Measurements from ENCODE around the gene BTG1.
A peak's percentile ranks its signal among the peaks of the same experiment; 100 is the strongest.

Gene BTG1

DNA sequence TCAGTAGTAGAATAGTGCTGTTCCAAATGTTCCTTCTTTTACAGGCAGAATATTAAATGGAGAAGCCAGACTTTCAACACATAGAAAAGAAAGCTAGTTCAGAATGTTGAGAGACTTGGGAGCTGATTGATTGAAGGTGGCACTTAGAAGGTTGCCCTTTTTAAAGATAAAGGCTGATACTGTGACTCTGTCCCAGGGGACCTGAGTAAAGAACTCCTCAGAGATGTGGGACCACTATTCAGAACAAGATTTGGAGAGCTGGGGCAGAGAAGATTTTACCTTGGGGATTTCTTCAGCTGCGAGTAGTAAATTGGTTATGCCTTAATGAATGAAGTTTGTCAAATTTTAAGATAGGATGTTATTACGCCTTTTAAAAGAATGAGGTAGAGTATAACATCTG lies 21.4 kb upstream of the BTG1 start:
- no peak for DNase-seq
- no peaks in the 10 kb centered on the region for H3K36me3 ChIP-seq (ENCODE audit: control insufficient read depth in 4 of 4, insufficient read depth in 4 of 4, low read length in 3 of 4)
- 100% methylated on average over 1 of the region's 2 CpGs for WGBS (ENCODE audit: insufficient coverage)
- POLR2A ChIA-PET, result no interaction called here
- no peaks in the 10 kb centered on the region for H3K27me3 ChIP-seq (replicated peaks in 2 of 5; ENCODE audit: control insufficient read depth in 4 of 5, insufficient read depth in 5 of 5, low read length in 4 of 5)
- CTCF ChIA-PET, result no interaction called here
- no peaks in the 10 kb centered on the region for H3K9me3 ChIP-seq (ENCODE audit: control extremely low read depth in 1 of 5, control insufficient read depth in 4 of 5, insufficient read depth in 2 of 5, low read depth in 1 of 5, low read length in 4 of 5)
- H3K27ac ChIP-seq (ENCODE audit: insufficient read depth in 1 of 2, low read depth in 1 of 2, low read length in 2 of 2, poor library complexity in 1 of 2, severe bottlenecking in 2 of 2), result no peak overlapping the region
- H3K4me3 ChIP-seq (ENCODE audit: control insufficient read depth in 1 of 7, extremely low read depth in 1 of 7, insufficient read depth in 4 of 7, low read depth in 2 of 7, low read length in 6 of 7), result no peak overlapping the region
- peaks cover 0 to under 1% (median under 1%) of the 10 kb centered on the region in 4 experiments for H3K4me1 ChIP-seq (ENCODE audit: control extremely low read depth in 1 of 4, control insufficient read depth in 4 of 4, insufficient read depth in 4 of 4, low read length in 3 of 4)

- no peak for DNase-seq
- POLR2A ChIA-PET, result interaction anchor here (0.5 kb wide), 1 partner anchor 23 kb away, joined by 5 read pairs; no protein-coding TSS in a partner anchor
- Histone ChIP-seq H3K27ac (ENCODE audit: insufficient read depth in 1 of 2, low read depth in 1 of 2, low read length in 2 of 2, poor library complexity in 1 of 2, severe bottlenecking in 2 of 2) (no peak overlapping the region), H3K36me3 (ENCODE audit: control insufficient read depth in 4 of 4, insufficient read depth in 4 of 4, low read length in 3 of 4) (no peaks in the 10 kb centered on the region), H3K9me3 (ENCODE audit: control extremely low read depth in 1 of 5, control insufficient read depth in 4 of 5, insufficient read depth in 2 of 5, low read depth in 1 of 5, low read length in 4 of 5) (no peaks in the 10 kb centered on the region), H3K4me1 (ENCODE audit: control extremely low read depth in 1 of 4, control insufficient read depth in 4 of 4, insufficient read depth in 4 of 4, low read length in 3 of 4) (peaks cover 0 to under 1% (median 0%) of the 10 kb centered on the region in 4 experiments), H3K27me3 (replicated peaks in 2 of 5; ENCODE audit: control insufficient read depth in 4 of 5, insufficient read depth in 5 of 5, low read length in 4 of 5) (no peaks in the 10 kb centered on the region), H3K4me3 (ENCODE audit: control insufficient read depth in 1 of 7, extremely low read depth in 1 of 7, insufficient read depth in 4 of 7, low read depth in 2 of 7, low read length in 6 of 7) (no peak overlapping the region)
- CTCF ChIA-PET, result interaction anchor here (1.2 kb wide), 1 partner anchor 12 kb away, joined by 3 read pairs; no protein-coding TSS in a partner anchor
- WGBS (ENCODE audit: insufficient coverage), result no CpG with 5 or more reads among the region's 1 CpG
These were observed 19.1 kb upstream of the BTG1 start for GRCh38 chr12:92164712-92165111.

DNA sequence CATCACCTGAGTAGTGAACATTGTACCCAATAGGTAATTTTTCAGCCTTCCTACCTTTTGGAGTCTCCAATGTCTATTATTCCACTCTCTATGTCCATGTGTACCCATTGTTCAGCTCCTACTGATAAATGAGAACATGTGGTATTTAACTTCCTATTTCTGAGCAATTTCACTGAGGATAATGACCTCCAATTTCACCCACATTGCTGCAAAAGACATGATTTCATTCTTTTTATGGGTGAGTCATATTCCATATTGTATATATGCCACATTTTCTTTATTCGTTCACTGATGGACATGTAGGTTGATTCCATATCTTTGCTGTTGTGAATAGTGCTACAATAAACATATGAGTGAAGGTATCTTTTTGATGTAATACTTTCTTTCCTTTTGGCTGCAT lies 16.4 kb upstream of the BTG1 start:
- WGBS (ENCODE audit: insufficient coverage), result no CpG with 5 or more reads among the region's 1 CpG
- no peak for DNase-seq
- Histone ChIP-seq H3K27me3 (replicated peaks in 2 of 5; ENCODE audit: control insufficient read depth in 4 of 5, insufficient read depth in 5 of 5, low read length in 4 of 5) (no peaks in the 10 kb centered on the region), H3K4me1 (ENCODE audit: control extremely low read depth in 1 of 4, control insufficient read depth in 4 of 4, insufficient read depth in 4 of 4, low read length in 3 of 4) (peaks cover 9 to 22% (median 15%) of the 10 kb centered on the region in 4 experiments), H3K36me3 (ENCODE audit: control insufficient read depth in 4 of 4, insufficient read depth in 4 of 4, low read length in 3 of 4) (no peaks in the 10 kb centered on the region), H3K4me3 (ENCODE audit: control insufficient read depth in 1 of 7, extremely low read depth in 1 of 7, insufficient read depth in 4 of 7, low read depth in 2 of 7, low read length in 6 of 7) (no peak overlapping the region), H3K9me3 (ENCODE audit: control extremely low read depth in 1 of 5, control insufficient read depth in 4 of 5, insufficient read depth in 2 of 5, low read depth in 1 of 5, low read length in 4 of 5) (no peaks in the 10 kb centered on the region), H3K27ac (ENCODE audit: insufficient read depth in 1 of 2, low read depth in 1 of 2, low read length in 2 of 2, poor library complexity in 1 of 2, severe bottlenecking in 2 of 2) (no peak overlapping the region)
- POLR2A ChIA-PET, result no interaction called here
- CTCF ChIA-PET, result interaction anchor here (1.2 to 1.4 kb wide), 2 partner anchors 20 to 386 kb away, joined by 3 to 4 read pairs; no protein-coding TSS in a partner anchor

DNA sequence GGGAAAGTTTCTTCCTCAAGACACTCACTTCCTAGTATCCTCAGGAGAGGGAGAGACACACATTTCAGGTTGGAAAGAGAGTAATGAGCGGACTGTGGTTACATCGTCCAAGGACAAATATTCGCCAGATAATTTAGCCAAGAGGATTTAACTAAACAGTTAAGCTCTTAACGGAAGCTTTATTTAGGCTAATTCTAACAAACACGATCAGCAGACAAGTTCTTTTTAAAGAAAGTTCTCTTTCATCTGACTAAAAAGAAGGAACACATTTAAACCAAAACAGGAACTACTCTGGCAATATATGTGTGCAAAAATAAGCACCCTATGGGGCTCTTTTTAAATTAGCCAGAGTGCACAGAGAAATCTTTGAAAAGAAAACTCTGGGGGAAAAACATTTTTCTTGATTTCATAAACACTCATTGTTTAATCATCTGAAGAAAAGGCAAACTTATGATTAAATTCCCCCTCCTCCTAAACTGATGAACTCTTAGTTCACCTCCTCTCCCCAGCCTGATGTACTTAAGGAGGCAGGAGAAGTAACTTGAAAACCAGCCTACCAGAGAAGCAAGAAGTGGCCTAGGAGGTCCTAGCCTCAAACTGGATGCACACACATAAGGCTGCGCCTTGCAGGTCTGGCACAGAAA lies 13.3 kb upstream of the BTG1 start:
- 30% methylated on average over 4 of the region's 6 CpGs for WGBS (ENCODE audit: insufficient coverage)
- CTCF ChIA-PET, result no interaction called here
- H3K4me1 ChIP-seq (ENCODE audit: control extremely low read depth in 1 of 4, control insufficient read depth in 4 of 4, insufficient read depth in 4 of 4, low read length in 3 of 4), result peaks cover 13 to 27% (median 17%) of the 10 kb centered on the region in 4 experiments

GRCh38 chr12:92156704-92157395 lies 11.2 kb upstream of the BTG1 start:
- Histone ChIP-seq H3K27me3 (replicated peaks in 2 of 5; ENCODE audit: control insufficient read depth in 4 of 5, insufficient read depth in 5 of 5, low read length in 4 of 5) (no peaks in the 10 kb centered on the region), H3K4me3 (ENCODE audit: control insufficient read depth in 1 of 7, extremely low read depth in 1 of 7, insufficient read depth in 4 of 7, low read depth in 2 of 7, low read length in 6 of 7) (no peak overlapping the region), H3K4me1 (ENCODE audit: control extremely low read depth in 1 of 4, control insufficient read depth in 4 of 4, insufficient read depth in 4 of 4, low read length in 3 of 4) (peaks cover 13 to 27% (median 17%) of the 10 kb centered on the region in 4 experiments), H3K36me3 (ENCODE audit: control insufficient read depth in 4 of 4, insufficient read depth in 4 of 4, low read length in 3 of 4) (no peaks in the 10 kb centered on the region), H3K27ac (ENCODE audit: insufficient read depth in 1 of 2, low read depth in 1 of 2, low read length in 2 of 2, poor library complexity in 1 of 2, severe bottlenecking in 2 of 2) (no peak overlapping the region), H3K9me3 (ENCODE audit: control extremely low read depth in 1 of 5, control insufficient read depth in 4 of 5, insufficient read depth in 2 of 5, low read depth in 1 of 5, low read length in 4 of 5) (no peaks in the 10 kb centered on the region)
- ChIA-PET CTCF (interaction anchor here (1.7 kb wide), 1 partner anchor 12 kb away, joined by 6 read pairs; the partner anchor contains the start of gene BTG1), POLR2A (no interaction called here)
- no peak for DNase-seq
- WGBS (ENCODE audit: insufficient coverage), result 94% methylated on average over 6 of the region's 6 CpGs

More for the DNA sequence above, 13.3 kb upstream of the BTG1 start:
- Histone ChIP-seq H3K9me3 (ENCODE audit: control extremely low read depth in 1 of 5, control insufficient read depth in 4 of 5, insufficient read depth in 2 of 5, low read depth in 1 of 5, low read length in 4 of 5) (no peaks in the 10 kb centered on the region), H3K36me3 (ENCODE audit: control insufficient read depth in 4 of 4, insufficient read depth in 4 of 4, low read length in 3 of 4) (no peaks in the 10 kb centered on the region), H3K27ac (ENCODE audit: insufficient read depth in 1 of 2, low read depth in 1 of 2, low read length in 2 of 2, poor library complexity in 1 of 2, severe bottlenecking in 2 of 2) (peak overlapping the region; percentile 61 to 69), H3K27me3 (replicated peaks in 2 of 5; ENCODE audit: control insufficient read depth in 4 of 5, insufficient read depth in 5 of 5, low read length in 4 of 5) (no peaks in the 10 kb centered on the region), H3K4me3 (ENCODE audit: control insufficient read depth in 1 of 7, extremely low read depth in 1 of 7, insufficient read depth in 4 of 7, low read depth in 2 of 7, low read length in 6 of 7) (peak overlapping the region in 5 of 7 experiments; percentile 28 to 61 (median 45))
- POLR2A ChIA-PET, result no interaction called here
- peak in 2 of 3 donors; percentile 45 to 59 for DNase-seq

DNA sequence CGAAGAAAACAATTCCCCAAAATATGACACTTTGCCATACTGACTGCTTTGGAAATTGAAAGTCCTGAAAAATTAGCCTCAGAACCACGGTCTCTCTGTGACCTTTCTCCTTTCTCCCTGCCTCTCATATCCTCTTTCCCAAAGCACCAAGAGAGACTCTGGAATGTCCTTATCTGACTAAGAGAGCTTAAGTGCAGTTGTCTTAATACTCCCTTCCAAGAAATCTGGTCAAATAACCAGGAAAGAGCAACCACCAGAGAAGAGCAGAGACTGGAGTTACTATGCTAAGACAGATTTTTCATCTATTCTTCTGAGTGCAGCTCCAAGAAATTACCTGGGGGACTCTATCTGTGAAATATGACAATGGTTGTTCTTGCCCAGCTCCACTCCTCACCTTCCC lies 10.5 kb upstream of the BTG1 start:
- Histone ChIP-seq H3K36me3 (ENCODE audit: control insufficient read depth in 4 of 4, insufficient read depth in 4 of 4, low read length in 3 of 4) (no peaks in the 10 kb centered on the region), H3K4me1 (ENCODE audit: control extremely low read depth in 1 of 4, control insufficient read depth in 4 of 4, insufficient read depth in 4 of 4, low read length in 3 of 4) (peaks cover 13 to 27% (median 17%) of the 10 kb centered on the region in 4 experiments), H3K27me3 (replicated peaks in 2 of 5; ENCODE audit: control insufficient read depth in 4 of 5, insufficient read depth in 5 of 5, low read length in 4 of 5) (no peaks in the 10 kb centered on the region), H3K4me3 (ENCODE audit: control insufficient read depth in 1 of 7, extremely low read depth in 1 of 7, insufficient read depth in 4 of 7, low read depth in 2 of 7, low read length in 6 of 7) (no peak overlapping the region), H3K9me3 (ENCODE audit: control extremely low read depth in 1 of 5, control insufficient read depth in 4 of 5, insufficient read depth in 2 of 5, low read depth in 1 of 5, low read length in 4 of 5) (no peaks in the 10 kb centered on the region), H3K27ac (ENCODE audit: insufficient read depth in 1 of 2, low read depth in 1 of 2, low read length in 2 of 2, poor library complexity in 1 of 2, severe bottlenecking in 2 of 2) (no peak overlapping the region)
- DNase-seq, result no peak
- CTCF ChIA-PET, result interaction anchor here (0.6 to 1.7 kb wide), 2 partner anchors 9 to 11 kb away, joined by 3 to 6 read pairs; partner anchors contain the start of gene BTG1
- POLR2A ChIA-PET, result no interaction called here
- WGBS (ENCODE audit: insufficient coverage), result 100% methylated on average over 1 of the region's 2 CpGs

GRCh38 chr12:92155733-92156132 lies 10.1 kb upstream of the BTG1 start:
- Histone ChIP-seq H3K36me3 (ENCODE audit: control insufficient read depth in 4 of 4, insufficient read depth in 4 of 4, low read length in 3 of 4) (no peaks in the 10 kb centered on the region), H3K27ac (ENCODE audit: insufficient read depth in 1 of 2, low read depth in 1 of 2, low read length in 2 of 2, poor library complexity in 1 of 2, severe bottlenecking in 2 of 2) (no peak overlapping the region), H3K9me3 (ENCODE audit: control extremely low read depth in 1 of 5, control insufficient read depth in 4 of 5, insufficient read depth in 2 of 5, low read depth in 1 of 5, low read length in 4 of 5) (no peaks in the 10 kb centered on the region), H3K27me3 (replicated peaks in 2 of 5; ENCODE audit: control insufficient read depth in 4 of 5, insufficient read depth in 5 of 5, low read length in 4 of 5) (no peaks in the 10 kb centered on the region), H3K4me1 (ENCODE audit: control extremely low read depth in 1 of 4, control insufficient read depth in 4 of 4, insufficient read depth in 4 of 4, low read length in 3 of 4) (peaks cover 13 to 27% (median 17%) of the 10 kb centered on the region in 4 experiments), H3K4me3 (ENCODE audit: control insufficient read depth in 1 of 7, extremely low read depth in 1 of 7, insufficient read depth in 4 of 7, low read depth in 2 of 7, low read length in 6 of 7) (no peak overlapping the region)
- no peak for DNase-seq
- WGBS (ENCODE audit: insufficient coverage), result 83% methylated on average over 1 of the region's 2 CpGs
- CTCF ChIA-PET, result interaction anchor here (0.6 to 1.7 kb wide), 2 partner anchors 9 to 11 kb away, joined by 3 to 6 read pairs; partner anchors contain the start of gene BTG1
- POLR2A ChIA-PET, result no interaction called here
